Pancreas (tissue), 10 donors: ENCODE results near the gene DHCR24. TPM values are rescaled to one million over a fixed set of nuclear protein-coding genes. Genes with fewer than 3 reads are reported as not detected.

Experiments used
- ATAC-seq, 4 donors: fragments of 200-7000 bp; cut with Tn5 transposase; one replicate each; pipeline versions ENCODE4 v1.8.0 to v1.9.1; 2020; ENCODE audit warnings: mild to moderate bottlenecking in 4 of 4, moderate library complexity in 4 of 4
- DNase-seq, 6 donors: peaks; one replicate each; pipeline ENCODE4 v3.0.0-alpha.2; 2020
- FAIRE-seq: peaks from 2 replicates; lab custom pipeline; 2012; peaks lifted over from hg19 to GRCh38; lab: Jason Lieb, UNC
- H3K27ac ChIP-seq, 4 donors: fragments of 200-600 bp; sonication (generic); 1 replicate in 3 of 4; 2 replicates in 1 of 4; pipeline versions ENCODE4 v1.5.0 to v1.8.0; 2020
- H3K27me3 ChIP-seq, 4 donors: fragments of 200-600 bp; one replicate each; pipeline ENCODE4 v1.8.0; 2021
- H3K36me3 ChIP-seq, 3 donors: fragments of 200-600 bp; sonication (generic) in 1 of 3; one replicate each; pipeline versions ENCODE4 v1.5.0 to v1.8.0; 2020 to 2021
- H3K4me1 ChIP-seq, 3 donors: fragments of 200-600 bp; one replicate each; pipeline ENCODE4 v1.8.0; 2021
- H3K4me3 ChIP-seq, 4 donors: fragments of 200-600 bp; sonication (generic) in 2 of 4; one replicate each; pipeline versions ENCODE4 v1.5.0 to v1.8.0; 2020 to 2021
- H3K9me3 ChIP-seq, 4 donors: fragments of 200-600 bp; one replicate each; pipeline ENCODE4 v1.8.0; 2021
- WGBS, 2 donors: extraction: QIAGEN DNeasy Blood & Tissue Kit; methylation state at CpG; one replicate each; pipeline ENCODE4 v1.1.7; 2013; 5-methylcytosine and 5-hydroxymethylcytosine counted together
- intact Hi-C, 3 donors: fragments of 100-400 bp; cut with DNase I; formaldehyde crosslinking; loops; one replicate each; pipeline versions ENCODE4 v1.11.1 to v1.14.2; 2022
- polyA plus RNA-seq, 2 donors: library from polyadenylated mRNA; stranded (reverse); fragments of 200-250 nt; gene quantifications; one replicate each; pipeline ENCODE4 v1.2.3, GENCODE V29; 2013
- total RNA-seq, 6 donors: library from RNA; stranded (reverse); fragmentation: NEBNext Ultra II Directional in 4 of 6; extraction: Animal tissue kit (Norgen Biotek cat#: 25700) in 4 of 6; gene quantifications; one replicate each; pipeline versions ENCODE4 v1.2.1 to v1.2.4, GENCODE V29; 2021 to 2023
- TF ChIP-seq, protein P1 (sequence below), 4 donors: fragments of 200-600 bp; sonication (generic) in 3 of 4; IDR thresholded peaks; one replicate each; pipeline versions ENCODE4 v1.5.0 to v1.8.0; 2021; ENCODE audit warnings: antibody characterized with exemption in 4 of 4
- donor health status: healthy with polysubstance abuse.
- donor health status: DM: no; HTN: no; CAD: no; lungs with moderate emphysema.
- donor health status: DM: no; HTN: no; CAD: no.
- donor health status: control.
- donor health status: control.
- donor health status: Bipolar disorder and iron deficiency.
- donor health status: DM: yes; HTN: yes; CAD: no.
- donor health status: DM: no; HTN: no; CAD: no.
- donor health status: DM: no; HTN: no; CAD: no.
- donor health status: DM: yes; HTN: yes; CAD: no.

DHCR24 gene
- total and polyA plus RNA-seq, 8 donors, result 10.6 to 64.7 (median 23.6) TPM

DNA sequence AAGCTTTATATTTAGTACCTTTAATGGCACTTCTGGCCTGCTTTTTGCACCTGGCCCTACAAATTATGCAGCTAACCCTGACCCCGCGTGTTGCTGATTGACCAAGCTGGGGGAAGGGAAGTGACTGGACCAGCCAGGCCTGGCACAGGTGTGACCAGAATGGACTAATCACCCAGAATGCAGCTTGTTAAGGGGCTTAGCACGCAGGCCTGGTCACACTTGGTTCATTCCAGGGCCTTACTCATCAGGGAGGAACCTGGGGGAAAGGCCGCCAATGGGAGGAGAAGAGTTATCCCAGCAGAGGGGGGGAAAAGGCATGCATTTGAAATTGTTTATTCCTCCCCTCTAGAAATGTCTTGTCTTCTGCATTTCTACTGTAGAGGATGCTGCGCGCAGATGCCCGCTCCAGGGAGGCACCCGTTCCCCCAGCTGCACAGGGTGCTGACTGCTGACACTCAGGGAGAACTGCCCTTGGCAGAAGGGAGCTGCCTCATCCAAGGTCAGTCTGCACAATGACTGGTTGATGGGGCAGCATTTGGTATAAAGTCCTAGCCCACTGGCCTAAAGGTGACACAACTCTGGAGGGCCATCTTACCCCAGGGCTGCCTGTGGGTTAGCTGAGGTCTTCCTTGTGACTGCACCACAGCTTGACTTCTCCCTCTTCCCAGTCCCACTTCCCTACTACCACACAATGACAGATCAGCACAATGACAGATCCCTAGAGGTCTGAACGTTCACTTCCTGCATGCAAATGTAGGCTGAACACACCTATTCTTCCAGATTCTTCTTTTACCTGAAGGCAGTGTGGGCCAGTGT, 29.0 kb downstream of the DHCR24 start:
- no peaks in the 10 kb centered on the region for H3K27me3 ChIP-seq
- no peak overlapping the region for H3K4me3 ChIP-seq
- H3K4me1 ChIP-seq, result no peaks in the 10 kb centered on the region
- no peak for FAIRE-seq
- H3K9me3 ChIP-seq, result no peaks in the 10 kb centered on the region
- ATAC-seq, result peak in 2 of 4 donors; percentile 21 to 30
- DNase-seq, result peak in 1 of 6 donors; percentile 27
- 78 to 79% methylated on average over 9 of the region's 9 CpGs for WGBS, 2 donors
- H3K27ac ChIP-seq, result no peak overlapping the region
- TF ChIP-seq, protein P1, sequence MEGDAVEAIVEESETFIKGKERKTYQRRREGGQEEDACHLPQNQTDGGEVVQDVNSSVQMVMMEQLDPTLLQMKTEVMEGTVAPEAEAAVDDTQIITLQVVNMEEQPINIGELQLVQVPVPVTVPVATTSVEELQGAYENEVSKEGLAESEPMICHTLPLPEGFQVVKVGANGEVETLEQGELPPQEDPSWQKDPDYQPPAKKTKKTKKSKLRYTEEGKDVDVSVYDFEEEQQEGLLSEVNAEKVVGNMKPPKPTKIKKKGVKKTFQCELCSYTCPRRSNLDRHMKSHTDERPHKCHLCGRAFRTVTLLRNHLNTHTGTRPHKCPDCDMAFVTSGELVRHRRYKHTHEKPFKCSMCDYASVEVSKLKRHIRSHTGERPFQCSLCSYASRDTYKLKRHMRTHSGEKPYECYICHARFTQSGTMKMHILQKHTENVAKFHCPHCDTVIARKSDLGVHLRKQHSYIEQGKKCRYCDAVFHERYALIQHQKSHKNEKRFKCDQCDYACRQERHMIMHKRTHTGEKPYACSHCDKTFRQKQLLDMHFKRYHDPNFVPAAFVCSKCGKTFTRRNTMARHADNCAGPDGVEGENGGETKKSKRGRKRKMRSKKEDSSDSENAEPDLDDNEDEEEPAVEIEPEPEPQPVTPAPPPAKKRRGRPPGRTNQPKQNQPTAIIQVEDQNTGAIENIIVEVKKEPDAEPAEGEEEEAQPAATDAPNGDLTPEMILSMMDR (IDR thresholded peaks at IDR 0.05), result no peak
- H3K36me3 ChIP-seq, result peaks cover 0 to 4% (median 0%) of the 10 kb centered on the region in 3 donors
- intact Hi-C loops, result no loop called here

DNA sequence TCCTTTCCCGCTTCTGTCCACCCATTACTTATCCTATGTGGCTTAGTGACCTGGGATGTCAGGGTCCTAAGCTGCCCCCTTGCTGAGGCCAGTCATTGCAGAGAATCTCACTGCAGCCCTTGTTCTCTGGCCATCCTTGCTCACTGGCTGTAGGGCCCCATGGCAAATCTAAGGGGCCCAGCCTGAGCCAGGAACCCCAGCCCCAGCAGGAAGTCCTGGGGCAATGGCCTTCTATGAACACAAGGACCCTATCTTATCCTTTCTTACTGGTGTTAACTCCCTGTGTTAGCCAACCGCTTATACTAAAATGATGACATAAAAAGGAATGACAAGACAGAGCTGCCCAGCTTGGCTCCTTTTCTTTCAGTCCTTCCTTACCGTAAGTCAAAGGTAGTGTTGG, 29.9 kb downstream of the DHCR24 start:
- intact Hi-C loops, result no loop called here
- no peaks in the 10 kb centered on the region for H3K27me3 ChIP-seq
- peak in 1 of 6 donors; percentile 15 for DNase-seq
- no peak for FAIRE-seq
- ATAC-seq, result no peak
- TF ChIP-seq, protein P1 (IDR thresholded peaks at IDR 0.05), result no peak
- peaks cover 0 to 12% (median 2%) of the 10 kb centered on the region in 3 donors for H3K36me3 ChIP-seq
- H3K4me3 ChIP-seq, result no peak overlapping the region
- 94 to 95% methylated on average over 3 of the region's 3 CpGs for WGBS, 2 donors
- no peaks in the 10 kb centered on the region for H3K9me3 ChIP-seq
- no peak overlapping the region for H3K27ac ChIP-seq
- H3K4me1 ChIP-seq, result no peaks in the 10 kb centered on the region

DNA sequence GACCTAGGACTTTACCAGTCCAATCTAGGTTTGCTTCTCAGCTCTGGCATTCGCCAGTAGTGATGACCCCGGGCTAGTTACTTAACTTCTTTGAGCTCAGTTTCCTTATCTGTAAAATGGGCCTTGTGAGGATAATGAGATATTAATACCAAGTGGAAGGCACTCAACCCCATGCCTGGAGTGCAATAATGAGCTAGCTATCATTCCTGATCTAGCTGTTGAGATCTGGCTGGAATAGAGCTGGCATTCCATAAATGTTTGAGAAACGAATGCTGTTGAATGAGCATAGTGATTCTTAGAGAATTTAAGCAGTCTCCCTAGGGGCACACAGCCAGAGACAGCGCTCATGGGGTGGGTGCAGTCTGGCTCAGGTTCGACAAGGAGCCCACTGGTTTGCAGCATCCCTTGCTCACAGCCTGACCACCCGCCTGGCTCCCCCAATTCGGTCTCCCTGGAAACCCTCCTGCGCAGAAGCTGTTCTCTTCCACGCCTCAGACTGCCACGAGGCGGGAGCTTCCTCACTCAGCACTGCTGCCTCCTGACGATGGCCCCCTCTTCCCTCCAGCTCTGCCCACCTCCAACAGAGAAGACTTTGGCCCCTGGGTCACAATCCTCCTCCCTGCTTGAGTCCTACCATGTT, 32.5 kb downstream of the DHCR24 start:
- no peak for DNase-seq
- 95 to 96% methylated on average over 12 of the region's 12 CpGs for WGBS, 2 donors
- FAIRE-seq, result no peak

DNA sequence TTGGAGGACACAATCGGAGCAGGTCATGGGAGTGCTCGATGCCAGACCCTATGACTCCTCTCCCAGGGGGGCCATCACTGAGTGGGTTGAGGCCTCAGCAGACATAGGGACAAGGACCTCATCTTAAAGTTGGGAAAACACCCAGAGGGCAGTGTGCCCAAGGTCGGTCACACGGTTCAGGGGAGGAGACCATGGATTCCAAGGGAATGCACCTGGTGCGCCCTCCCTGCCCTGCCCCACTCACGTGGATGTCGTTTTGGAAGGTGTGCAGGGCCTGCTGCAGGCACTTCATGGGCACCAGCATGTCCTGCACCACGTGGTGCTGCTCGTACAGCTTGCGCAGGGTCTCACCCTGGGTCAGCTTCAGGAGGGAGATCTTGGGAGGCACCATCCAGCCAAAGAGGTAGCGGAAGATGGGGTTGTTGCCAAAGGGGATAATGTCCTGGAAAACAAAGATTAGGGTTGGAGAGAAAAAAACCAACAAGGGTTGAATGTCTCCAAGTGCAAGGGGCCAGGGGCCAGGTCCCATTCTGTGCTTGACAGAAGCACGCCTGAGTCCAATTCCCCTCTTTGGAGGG, 33.1 kb downstream of the DHCR24 start:
- no peaks in the 10 kb centered on the region for H3K9me3 ChIP-seq
- peaks cover 0 to 30% (median 6%) of the 10 kb centered on the region in 3 donors for H3K36me3 ChIP-seq
- no peak for ATAC-seq
- TF ChIP-seq, protein P1 (IDR thresholded peaks at IDR 0.05), result no peak
- intact Hi-C loops, result no loop called here
- H3K4me1 ChIP-seq, result no peaks in the 10 kb centered on the region
- FAIRE-seq, result no peak
- no peak for DNase-seq
- 81 to 82% methylated on average over 12 of the region's 12 CpGs for WGBS, 2 donors
- H3K27ac ChIP-seq, result no peak overlapping the region
- no peak overlapping the region for H3K4me3 ChIP-seq
- H3K27me3 ChIP-seq, result no peaks in the 10 kb centered on the region

More for the DNA sequence above, 32.5 kb downstream of the DHCR24 start:
- Histone ChIP-seq H3K4me3 (no peak overlapping the region), H3K9me3 (no peaks in the 10 kb centered on the region), H3K4me1 (no peaks in the 10 kb centered on the region), H3K27ac (no peak overlapping the region), H3K27me3 (no peaks in the 10 kb centered on the region), H3K36me3 (peaks cover 0 to 30% (median 6%) of the 10 kb centered on the region in 3 donors)
- intact Hi-C loops, result no loop called here
- ATAC-seq, result no peak
- TF ChIP-seq, protein P1 (IDR thresholded peaks at IDR 0.05), result no peak
